GM18519 (cell line): ENCODE data around the gene IGF1R.

Experiments used
- ATAC-seq: cut with Tn5 transposase; IDR thresholded peaks from one replicate; pipeline ENCODE4 v1.9.1; 2021; ENCODE audit warnings: mild to moderate bottlenecking, moderate library complexity; ENCODE audit not compliant: unreplicated experiment, low FRiP score

The IGF1R gene

GRCh38 chr15:98722209-98722608, 73.9 kb downstream of the IGF1R start:
- ATAC-seq = no peak

GRCh38 chr15:98722645-98723044, 74.3 kb downstream of the IGF1R start:
- no peak for ATAC-seq

- ATAC-seq = no peak
Measured at GRCh38 chr15:98723195-98723594, 74.9 kb downstream of the IGF1R start.

- ATAC-seq = no peak
Measured at GRCh38 chr15:98724048-98724447, 75.7 kb downstream of the IGF1R start.

GRCh38 chr15:98724494-98724893, 76.2 kb downstream of the IGF1R start:
- ATAC-seq = no peak

- ATAC-seq = no peak
Measured at GRCh38 chr15:98725874-98726273, 77.5 kb downstream of the IGF1R start.

- ATAC-seq = no peak
Measured at GRCh38 chr15:98727115-98728040, 79.0 kb downstream of the IGF1R start.

GRCh38 chr15:98728082-98728810, 79.9 kb downstream of the IGF1R start:
- no peak for ATAC-seq

- no peak for ATAC-seq
Measured at GRCh38 chr15:98728811-98729160, 80.4 kb downstream of the IGF1R start.

GRCh38 chr15:98729446-98730042, 81.2 kb downstream of the IGF1R start:
- ATAC-seq = no peak

- no peak for ATAC-seq
Measured at GRCh38 chr15:98730860-98731711, 82.7 kb downstream of the IGF1R start.

GRCh38 chr15:98731712-98732450, 83.5 kb downstream of the IGF1R start:
- ATAC-seq = no peak

- no peak for ATAC-seq
Measured at GRCh38 chr15:98733098-98733497, 84.8 kb downstream of the IGF1R start.

- peak; percentile 54 for ATAC-seq
Measured at GRCh38 chr15:98734466-98735199, 86.3 kb downstream of the IGF1R start.

GRCh38 chr15:98735304-98735703, 87.0 kb downstream of the IGF1R start:
- ATAC-seq = no peak

- no peak for ATAC-seq
Measured at GRCh38 chr15:98735895-98736617, 87.7 kb downstream of the IGF1R start.

- no peak for ATAC-seq
Measured at GRCh38 chr15:98737159-98737558, 88.8 kb downstream of the IGF1R start.

GRCh38 chr15:98737721-98738120, 89.4 kb downstream of the IGF1R start:
- no peak for ATAC-seq
